Right lobe of liver (tissue), 4 donors: Measurements from ENCODE around the gene KIR2DL1.

ENCODE experiments used
- CTCF ChIP-seq, 4 donors: fragments of 200-600 bp in 3 of 4; fragments of 450-650 bp in 1 of 4; IDR thresholded peaks; one replicate each; pipeline versions ENCODE4 v1.5.1 to v1.8.0; 2016 to 2022; ENCODE audit warnings: antibody characterized with exemption in 4 of 4, mild to moderate bottlenecking in 2 of 4
- POLR2A ChIP-seq: fragments of 450-650 bp; IDR thresholded peaks from one replicate; pipeline ENCODE4 v1.6.1; 2017; ENCODE audit warnings: antibody characterized with exemption, mild to moderate bottlenecking
- donor health status: DM: no; HTN: no; CAD: no.
- donor health status: DM: no; HTN: no; CAD: no.
- donor health status: DM: no; HTN: yes; CAD: no.

- TF ChIP-seq CTCF (IDR thresholded peaks at IDR 0.05) (no peak), POLR2A (no peak)
These were observed 35.0 kb downstream of the KIR2DL1 start for GRCh38 chr19:54804571-54804970.
